PC-9 (cell line): ENCODE data around the gene PATJ. TPM values are rescaled to one million over a fixed set of nuclear protein-coding genes. Genes with fewer than 3 reads are reported as not detected.

Experiments used
- BruUV-seq: library from RNA; stranded (reverse); fragments of 400-500 nt; replicated peaks from 2 replicates; lab custom pipeline; 2021; lab: Mats Ljungman, UMichigan
- CTCF ChIA-PET: fragments of 300-600 bp; sonication (Branson Sonifier 250); formaldehyde crosslinking; loops from one replicate; lab custom pipeline; 2022; ENCODE audit warnings: antibody characterized with exemption; lab: Charles Lee
- POLR2A ChIA-PET: fragments of 300-600 bp; sonication (Branson Sonifier 250); formaldehyde crosslinking; loops from one replicate; lab custom pipeline; 2022; ENCODE audit warnings: antibody characterized with exemption; ENCODE audit not compliant: unreplicated experiment; lab: Charles Lee
- DNase-seq, 2 experiments: peaks; one replicate each; pipeline versions ENCODE4 v3.0.0 to v3.0.0-alpha.2; 2015 to 2022; ENCODE audit warnings: mixed read lengths in 1 of 2
- H2AFZ ChIP-seq: fragments of 200-600 bp; sonication (generic); 2 replicates; pipeline ENCODE4 v1.8.1; 2017; ENCODE audit warnings: antibody characterized with exemption
- H3F3A ChIP-seq: fragments of 200-600 bp; sonication (generic); 2 replicates; pipeline ENCODE4 v1.8.1; 2017; ENCODE audit warnings: antibody characterized with exemption, mild to moderate bottlenecking, low read depth; ENCODE audit not compliant: insufficient read depth
- H3K27ac ChIP-seq: fragments of 200-600 bp; sonication (generic); 2 replicates; pipeline ENCODE4 v1.6.1; 2016; ENCODE audit warnings: mixed run types
- H3K27me3 ChIP-seq: fragments of 200-600 bp; sonication (generic); 2 replicates; pipeline ENCODE4 v1.6.1; 2016; ENCODE audit warnings: low read depth, mixed run types; ENCODE audit not compliant: insufficient read depth
- H3K36me3 ChIP-seq: fragments of 200-600 bp; sonication (generic); 2 replicates; pipeline ENCODE4 v1.6.1; 2016; ENCODE audit warnings: low read depth, mixed run types
- H3K4me1 ChIP-seq: fragments of 200-600 bp; sonication (generic); replicated peaks from 2 replicates; pipeline ENCODE4 v1.6.1; 2016; ENCODE audit warnings: mixed run types; ENCODE audit not compliant: insufficient read depth
- H3K4me2 ChIP-seq: fragments of 200-600 bp; sonication (generic); 2 replicates; pipeline ENCODE4 v1.6.1; 2017; ENCODE audit warnings: mixed run types
- H3K4me3 ChIP-seq: fragments of 200-600 bp; sonication (generic); 2 replicates; pipeline ENCODE4 v1.6.1; 2016; ENCODE audit warnings: mixed run types
- H3K79me2 ChIP-seq: fragments of 200-600 bp; sonication (generic); 2 replicates; pipeline ENCODE4 v1.6.1; 2017; ENCODE audit warnings: low read depth, mixed run types
- H3K9me2 ChIP-seq: fragments of 200-600 bp; sonication (generic); 2 replicates; pipeline ENCODE4 v1.8.1; 2017; ENCODE audit warnings: mild to moderate bottlenecking; ENCODE audit not compliant: insufficient read depth
- H3K9me3 ChIP-seq: fragments of 200-600 bp; sonication (generic); 2 replicates; pipeline ENCODE4 v1.8.1; 2016; ENCODE audit warnings: low read depth; ENCODE audit not compliant: insufficient read depth
- H4K20me1 ChIP-seq: fragments of 200-600 bp; sonication (generic); 2 replicates; pipeline ENCODE4 v1.8.1; 2017; ENCODE audit not compliant: insufficient read depth
- CTCF ChIP-seq: fragments of 200-600 bp; sonication (generic); conservative IDR thresholded peaks from 2 replicates; pipeline ENCODE4 v1.6.1; 2017; ENCODE audit warnings: mixed run types, antibody characterized with exemption, mild to moderate bottlenecking, moderate library complexity
- EZH2 ChIP-seq: fragments of 200-600 bp; sonication (generic); IDR thresholded peaks from 2 replicates; pipeline ENCODE4 v1.8.0; 2017; ENCODE audit warnings: antibody characterized with exemption, low read depth
- intact Hi-C: fragments of 100-400 bp; cut with micrococcal nuclease; formaldehyde crosslinking; loops from one replicate; pipeline ENCODE4 v1.10.0; 2022; ENCODE audit not compliant: unreplicated experiment
- total RNA-seq: library from RNA; stranded (reverse); gene quantifications from 2 replicates; pipeline ENCODE4 v1.2.3, GENCODE V29; 2021

Gene PATJ
- total RNA-seq, 1 experiment from 2014 or later = 91.0 TPM

- Histone ChIP-seq H3K36me3 (peaks cover 30% of the 10 kb centered on the region), H3K79me2 (0 out of 2 replicates have a peak, but pooled peaks cover 5% of the 10 kb centered on the region), H3K9me2 (no peaks in the 10 kb centered on the region), H3K4me2 (no peak overlapping the region), H2AFZ (no peak overlapping the region), H3K27ac (no peak overlapping the region), H3K4me1 (no peaks in the 10 kb centered on the region), H3K27me3 (no peaks in the 10 kb centered on the region), H3F3A (peaks cover 31% of the 10 kb centered on the region; the same call in 1 of the 2 replicates), H3K9me3 (no peaks in the 10 kb centered on the region), H3K4me3 (no peak overlapping the region), H4K20me1 (peaks cover 28% of the 10 kb centered on the region; the same call in 1 of the 2 replicates)
- ChIA-PET POLR2A (no interaction called here), CTCF (no interaction called here)
- BruUV-seq = no TSS peak
- intact Hi-C loops = no loop called here
- no peak for TF ChIP-seq CTCF
- no peak for TF ChIP-seq EZH2
- DNase-seq = no peak
These were observed 37.0 kb downstream of the PATJ start for GRCh38 chr1:61779231-61779630.

DNA sequence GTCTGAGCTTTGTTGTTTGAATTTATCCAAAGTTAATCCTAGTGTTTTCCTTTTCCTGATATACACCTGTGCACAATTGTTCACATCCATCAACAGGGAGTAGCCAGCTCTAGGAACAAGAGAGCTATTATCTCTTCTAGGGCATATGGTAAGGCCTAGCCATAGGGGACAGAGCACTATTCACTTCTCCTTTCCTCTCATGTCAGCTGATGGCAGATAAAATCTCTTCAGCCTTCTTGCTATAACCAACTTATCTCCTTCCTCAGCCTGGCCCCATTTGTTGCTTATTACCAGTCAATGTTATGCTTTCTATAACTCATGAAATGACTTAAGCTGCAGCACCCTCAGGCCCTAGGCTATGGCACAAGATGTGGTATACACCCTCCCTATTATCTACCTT is 38.9 kb downstream of the PATJ start:
- CTCF ChIA-PET = no interaction called here
- no peak overlapping the region for H2AFZ ChIP-seq
- TF ChIP-seq CTCF (no peak), EZH2 (no peak)
- BruUV-seq = no TSS peak
- intact Hi-C loops = no loop called here
- H3K9me3 ChIP-seq = no peaks in the 10 kb centered on the region
- no peaks in the 10 kb centered on the region for H3K4me1 ChIP-seq
- no peaks in the 10 kb centered on the region for H3K27me3 ChIP-seq
- peaks cover 30% of the 10 kb centered on the region for H3K36me3 ChIP-seq
- no peaks in the 10 kb centered on the region for H3K9me2 ChIP-seq
- POLR2A ChIA-PET = interaction anchor here (0.6 kb wide), 1 partner anchor 16 kb away, joined by 5 read pairs; no protein-coding TSS in a partner anchor
- no peak overlapping the region for H3K4me3 ChIP-seq
- H3K4me2 ChIP-seq = no peak overlapping the region
- H4K20me1 ChIP-seq = peaks cover 13% of the 10 kb centered on the region; the same call in 1 of the 2 replicates
- H3K79me2 ChIP-seq = peaks cover 5% of the 10 kb centered on the region; the same call in 1 of the 2 replicates
- H3K27ac ChIP-seq = no peak overlapping the region
- DNase-seq = no peak
- H3F3A ChIP-seq = peaks cover 23% of the 10 kb centered on the region; the same call in 1 of the 2 replicates

DNA sequence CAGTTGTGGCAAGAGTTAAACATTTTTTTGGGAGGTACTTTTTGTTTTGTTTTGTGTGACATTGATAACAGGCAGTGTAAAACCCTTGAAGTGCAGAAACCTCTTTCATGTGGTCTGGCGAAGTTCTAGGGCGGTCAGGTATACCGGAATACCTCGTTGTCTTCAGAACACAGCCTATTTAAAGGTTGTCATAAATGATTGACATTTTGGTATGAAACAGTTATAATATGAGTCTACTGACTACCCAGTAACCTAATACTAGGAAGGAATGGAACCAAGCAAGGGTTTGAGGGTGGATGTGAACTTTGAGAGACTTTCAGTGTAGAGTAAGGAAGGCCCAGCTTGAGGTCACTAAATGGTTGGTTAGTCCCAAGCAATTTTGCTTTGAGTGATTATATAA is 40.5 kb downstream of the PATJ start:
- Histone ChIP-seq H3K4me3 (no peak overlapping the region), H3K4me2 (no peak overlapping the region), H3K9me3 (no peaks in the 10 kb centered on the region), H4K20me1 (0 out of 2 replicates have a peak, but pooled peaks cover 4% of the 10 kb centered on the region), H3K36me3 (peaks cover 33% of the 10 kb centered on the region), H3K9me2 (no peaks in the 10 kb centered on the region), H2AFZ (no peak overlapping the region), H3K27me3 (no peaks in the 10 kb centered on the region), H3K27ac (no peak overlapping the region), H3K4me1 (no peaks in the 10 kb centered on the region), H3K79me2 (peaks cover 5% of the 10 kb centered on the region; the same call in 1 of the 2 replicates), H3F3A (peaks cover 22% of the 10 kb centered on the region; the same call in 1 of the 2 replicates)
- CTCF ChIA-PET = no interaction called here
- DNase-seq = no peak
- intact Hi-C loops = no loop called here
- no peak for TF ChIP-seq CTCF
- TF ChIP-seq EZH2 = no peak
- POLR2A ChIA-PET = no interaction called here
- BruUV-seq = no TSS peak
